AG04450 (cell line): Measurements from ENCODE around the gene ZNF221. TPM values are rescaled to one million over a fixed set of nuclear protein-coding genes. Genes with fewer than 3 reads are reported as not detected.

Experiments used
- CTCF ChIA-PET: fragments of 300-600, 350-600 bp; formaldehyde crosslinking; extraction: SDS; loops from one replicate; lab custom pipeline; 2022; ENCODE audit warnings: antibody characterized with exemption, inconsistent platforms; lab: Charles Lee
- POLR2A ChIA-PET: fragments of 350-600 bp; formaldehyde crosslinking; extraction: SDS; loops from one replicate; lab custom pipeline; 2021; ENCODE audit warnings: antibody characterized with exemption, inconsistent platforms; lab: Yijun Ruan, JAX
- DNase-seq: peaks from one replicate; pipeline ENCODE4 v3.0.0-alpha.2; 2011; ENCODE audit warnings: low read depth, low spot score
- H3K27ac ChIP-seq: one replicate; pipeline ENCODE4 v1.5.1; 2012; ENCODE audit warnings: low read depth, low read length, control low read depth
- H3K27me3 ChIP-seq: one replicate; pipeline ENCODE4 v1.6.0; 2012; ENCODE audit warnings: low read length; ENCODE audit not compliant: control insufficient read depth, insufficient read depth
- H3K4me3 ChIP-seq: 2 replicates; pipeline ENCODE4 v1.5.1; 2011; ENCODE audit warnings: mild to moderate bottlenecking, low read depth, low read length, control low read depth
- H3K9me3 ChIP-seq: 2 replicates; pipeline ENCODE4 v1.5.1; 2012; ENCODE audit warnings: low read length; ENCODE audit not compliant: control insufficient read depth, insufficient read depth
- CTCF ChIP-seq: IDR thresholded peaks from 2 replicates; pipeline ENCODE4 v1.5.1; 2011; ENCODE audit warnings: low read depth, low read length, control low read depth, inconsistent platforms
- polyA plus RNA-seq: library from polyadenylated mRNA; depleted of rRNA; stranded (reverse); fragments of >200 nt; gene quantifications from 2 replicates; pipeline ENCODE4 v1.2.3, GENCODE V29; 2011

The ZNF221 gene
- polyA plus RNA-seq, 1 experiment, result 2.5 TPM

- peak; percentile 85 for DNase-seq
These were observed 51.8 kb downstream of the ZNF221 start, which contains the start of gene ZNF230 for GRCh38 chr19:44002566-44003460. TSS of gene ZNF230 (plus strand) at chr19:44002957. CDS start at chr19:44007079, 4,122 bp downstream.

GRCh38 chr19:44003461-44004009 is 52.5 kb downstream of the ZNF221 start:
- DNase-seq, result no peak
- H3K9me3 ChIP-seq, result peaks cover 10% of the 10 kb centered on the region
- no peak for TF ChIP-seq CTCF
- no peak overlapping the region for H3K27ac ChIP-seq
- H3K27me3 ChIP-seq, result no peaks in the 10 kb centered on the region
- peak overlapping the region; percentile 95 for H3K4me3 ChIP-seq
- POLR2A ChIA-PET, result no interaction called here
- CTCF ChIA-PET, result interaction anchor here (0.8 kb wide), 1 partner anchor 20 kb away, joined by 3 read pairs; no protein-coding TSS in a partner anchor

More at GRCh38 chr19:44002566-44003460, 51.8 kb downstream of the ZNF221 start, which contains the start of gene ZNF230:
- Histone ChIP-seq H3K9me3 (peaks cover 8% of the 10 kb centered on the region), H3K27ac (peak within 1 kb of the TSS; percentile 68), H3K27me3 (no peaks in the 10 kb centered on the region), H3K4me3 (peak within 1 kb of the TSS; percentile 95)
- TF ChIP-seq CTCF, result no peak
- ChIA-PET CTCF (no interaction called here), POLR2A (no interaction called here)

- ChIA-PET CTCF (no interaction called here), POLR2A (no interaction called here)
- no peaks in the 10 kb centered on the region for H3K27me3 ChIP-seq
- no peak for DNase-seq
- H3K4me3 ChIP-seq, result no peak overlapping the region
- no peak overlapping the region for H3K27ac ChIP-seq
- no peak for TF ChIP-seq CTCF
- H3K9me3 ChIP-seq, result peaks cover 28% of the 10 kb centered on the region
These were observed 54.9 kb downstream of the ZNF221 start for GRCh38 chr19:44005973-44006372.

GRCh38 chr19:44007473-44007872 is 56.4 kb downstream of the ZNF221 start:
- DNase-seq, result no peak
- Histone ChIP-seq H3K27me3 (no peaks in the 10 kb centered on the region), H3K27ac (no peak overlapping the region), H3K4me3 (no peak overlapping the region), H3K9me3 (peaks cover 31% of the 10 kb centered on the region)
- no peak for TF ChIP-seq CTCF
- ChIA-PET POLR2A (no interaction called here), CTCF (no interaction called here)

- no peak for DNase-seq
- Histone ChIP-seq H3K27me3 (no peaks in the 10 kb centered on the region), H3K4me3 (no peak overlapping the region), H3K9me3 (peaks cover 34% of the 10 kb centered on the region), H3K27ac (no peak overlapping the region)
- CTCF ChIA-PET, result no interaction called here
- POLR2A ChIA-PET, result no interaction called here
- TF ChIP-seq CTCF, result no peak
These were observed 59.4 kb downstream of the ZNF221 start for GRCh38 chr19:44010468-44010867.
